ENCODE measurements around the gene GXYLT2.

GXYLT2 gene

DNA sequence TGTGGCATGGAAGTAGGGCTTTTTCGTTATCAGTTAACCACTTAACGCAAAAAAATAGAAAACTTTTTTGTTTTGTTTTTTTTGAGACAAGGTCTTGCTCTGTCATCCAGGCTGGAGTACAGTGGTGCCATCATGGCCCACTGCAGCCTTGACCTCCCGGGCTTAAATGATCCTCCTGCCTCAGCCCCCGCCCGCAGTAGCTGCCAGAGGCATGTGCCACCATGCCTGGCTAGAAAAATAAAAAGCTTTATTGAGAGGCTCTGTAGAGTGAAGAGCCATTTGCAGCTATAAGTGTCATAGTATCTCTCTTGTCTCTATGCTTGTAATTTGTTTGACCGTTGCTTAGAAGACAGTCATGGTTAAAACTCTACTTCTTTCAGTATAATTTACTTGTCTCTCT, 122.3 kb downstream of the GXYLT2 start:
- no peaks in the 10 kb centered on the region for H3K9me3 ChIP-seq (ENCODE audit: insufficient read depth, low read length)
- no peaks in the 10 kb centered on the region for H3K27me3 ChIP-seq (ENCODE audit: low read depth, low read length)
- TF ChIP-seq, protein P1, sequence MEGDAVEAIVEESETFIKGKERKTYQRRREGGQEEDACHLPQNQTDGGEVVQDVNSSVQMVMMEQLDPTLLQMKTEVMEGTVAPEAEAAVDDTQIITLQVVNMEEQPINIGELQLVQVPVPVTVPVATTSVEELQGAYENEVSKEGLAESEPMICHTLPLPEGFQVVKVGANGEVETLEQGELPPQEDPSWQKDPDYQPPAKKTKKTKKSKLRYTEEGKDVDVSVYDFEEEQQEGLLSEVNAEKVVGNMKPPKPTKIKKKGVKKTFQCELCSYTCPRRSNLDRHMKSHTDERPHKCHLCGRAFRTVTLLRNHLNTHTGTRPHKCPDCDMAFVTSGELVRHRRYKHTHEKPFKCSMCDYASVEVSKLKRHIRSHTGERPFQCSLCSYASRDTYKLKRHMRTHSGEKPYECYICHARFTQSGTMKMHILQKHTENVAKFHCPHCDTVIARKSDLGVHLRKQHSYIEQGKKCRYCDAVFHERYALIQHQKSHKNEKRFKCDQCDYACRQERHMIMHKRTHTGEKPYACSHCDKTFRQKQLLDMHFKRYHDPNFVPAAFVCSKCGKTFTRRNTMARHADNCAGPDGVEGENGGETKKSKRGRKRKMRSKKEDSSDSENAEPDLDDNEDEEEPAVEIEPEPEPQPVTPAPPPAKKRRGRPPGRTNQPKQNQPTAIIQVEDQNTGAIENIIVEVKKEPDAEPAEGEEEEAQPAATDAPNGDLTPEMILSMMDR (IDR thresholded peaks at IDR 0.05; ENCODE audit: low read depth, low read length), result no peak
- TF ChIP-seq EZH2phosphoT487 (IDR thresholded peaks at IDR 0.05; ENCODE audit: low read depth), result no peak
- H3K36me3 ChIP-seq (replicated peaks; ENCODE audit: low read depth, low read length), result peaks cover 52% of the 10 kb centered on the region
- no peak overlapping the region for H3K9ac ChIP-seq (ENCODE audit: low read length)
- peaks cover 97% of the 10 kb centered on the region for H4K20me1 ChIP-seq (ENCODE audit: insufficient read depth, low read length)
- H3K27ac ChIP-seq (ENCODE audit: low read length), result no peak overlapping the region
- H3K4me3 ChIP-seq (ENCODE audit: low read length), result no peak overlapping the region
- H2AFZ ChIP-seq (ENCODE audit: low read depth, low read length), result no peak overlapping the region
- H3K79me2 ChIP-seq (ENCODE audit: low read length), result peaks cover 100% of the 10 kb centered on the region
- H3K4me2 ChIP-seq (ENCODE audit: low read length), result no peak overlapping the region
- peaks cover 15% of the 10 kb centered on the region for H3K4me1 ChIP-seq (ENCODE audit: low read length)

DNA sequence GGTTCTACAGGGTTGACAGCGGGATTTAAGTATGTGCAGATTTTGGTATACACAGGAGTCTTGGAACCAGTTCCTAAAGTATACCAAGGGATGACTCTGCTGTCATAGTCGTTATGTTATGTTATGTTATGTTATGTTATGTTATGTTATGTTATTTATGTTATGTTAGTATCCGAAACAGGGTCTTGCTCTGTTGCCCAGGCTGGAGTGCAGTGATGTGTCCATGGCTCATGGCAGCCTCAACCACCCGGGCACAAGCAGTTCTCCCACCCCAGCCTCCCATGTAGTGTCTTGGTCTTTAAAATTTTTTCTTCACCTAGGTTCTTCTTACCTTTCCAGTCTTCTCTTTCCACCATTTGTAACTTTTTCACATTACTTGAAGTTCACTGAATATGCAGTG, 130.5 kb downstream of the GXYLT2 start:
- Histone ChIP-seq H4K20me1 (ENCODE audit: insufficient read depth, low read length) (peaks cover 97% of the 10 kb centered on the region), H3K79me2 (ENCODE audit: low read length) (peaks cover 100% of the 10 kb centered on the region), H3K9me3 (ENCODE audit: insufficient read depth, low read length) (no peaks in the 10 kb centered on the region), H3K27ac (ENCODE audit: low read length) (no peak overlapping the region), H3K9ac (ENCODE audit: low read length) (no peak overlapping the region), H3K4me2 (ENCODE audit: low read length) (no peak overlapping the region), H3K4me3 (ENCODE audit: low read length) (no peak overlapping the region), H3K36me3 (replicated peaks; ENCODE audit: low read depth, low read length) (peaks cover 15% of the 10 kb centered on the region), H3K27me3 (ENCODE audit: low read depth, low read length) (no peaks in the 10 kb centered on the region), H3K4me1 (ENCODE audit: low read length) (peaks cover under 1% of the 10 kb centered on the region; the same call in 1 of the 2 replicates), H2AFZ (ENCODE audit: low read depth, low read length) (no peak overlapping the region)
- TF ChIP-seq, protein P1 (IDR thresholded peaks at IDR 0.05; ENCODE audit: low read depth, low read length), result no peak
- no peak for TF ChIP-seq EZH2phosphoT487 (IDR thresholded peaks at IDR 0.05; ENCODE audit: low read depth)

DNA sequence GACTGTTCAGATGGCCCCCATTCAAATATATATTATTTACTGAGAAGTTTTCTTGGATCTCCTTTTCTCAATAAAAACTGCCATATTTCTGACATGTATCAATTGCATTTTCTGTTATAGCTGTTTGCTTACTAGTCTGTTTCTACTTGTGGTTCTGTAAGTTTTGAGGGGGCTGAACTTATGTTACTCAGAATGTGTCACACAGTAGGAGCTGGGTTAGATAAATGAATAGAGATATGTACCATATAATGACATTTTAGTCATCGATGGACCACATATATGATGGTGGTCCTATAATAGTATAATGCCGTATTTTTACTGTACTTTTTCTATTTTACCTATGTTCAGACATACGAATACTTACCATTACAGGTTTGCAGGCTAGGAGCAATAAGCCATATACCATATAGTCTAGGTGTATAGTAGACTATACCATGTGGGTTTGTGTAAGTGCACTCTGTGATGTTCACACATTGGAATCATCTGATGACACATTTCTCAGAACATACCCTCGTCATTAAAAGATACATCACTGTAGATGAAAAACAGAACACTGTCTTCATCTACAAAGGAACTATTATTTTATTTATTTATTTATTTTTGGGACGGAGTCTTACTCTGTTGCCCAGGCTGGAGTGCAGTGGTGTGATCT, 131.1 kb downstream of the GXYLT2 start:
- Histone ChIP-seq H3K4me2 (ENCODE audit: low read length) (no peak overlapping the region), H3K4me1 (ENCODE audit: low read length) (no peaks in the 10 kb centered on the region), H2AFZ (ENCODE audit: low read depth, low read length) (no peak overlapping the region), H3K27me3 (ENCODE audit: low read depth, low read length) (no peaks in the 10 kb centered on the region), H3K9me3 (ENCODE audit: insufficient read depth, low read length) (no peaks in the 10 kb centered on the region), H4K20me1 (ENCODE audit: insufficient read depth, low read length) (peaks cover 92% of the 10 kb centered on the region), H3K79me2 (ENCODE audit: low read length) (peaks cover 100% of the 10 kb centered on the region), H3K36me3 (replicated peaks; ENCODE audit: low read depth, low read length) (peaks cover 13% of the 10 kb centered on the region), H3K27ac (ENCODE audit: low read length) (no peak overlapping the region), H3K9ac (ENCODE audit: low read length) (no peak overlapping the region), H3K4me3 (ENCODE audit: low read length) (no peak overlapping the region)
- TF ChIP-seq EZH2phosphoT487 (IDR thresholded peaks at IDR 0.05; ENCODE audit: low read depth), result no peak
- TF ChIP-seq, protein P1 (IDR thresholded peaks at IDR 0.05; ENCODE audit: low read depth, low read length), result no peak

DNA sequence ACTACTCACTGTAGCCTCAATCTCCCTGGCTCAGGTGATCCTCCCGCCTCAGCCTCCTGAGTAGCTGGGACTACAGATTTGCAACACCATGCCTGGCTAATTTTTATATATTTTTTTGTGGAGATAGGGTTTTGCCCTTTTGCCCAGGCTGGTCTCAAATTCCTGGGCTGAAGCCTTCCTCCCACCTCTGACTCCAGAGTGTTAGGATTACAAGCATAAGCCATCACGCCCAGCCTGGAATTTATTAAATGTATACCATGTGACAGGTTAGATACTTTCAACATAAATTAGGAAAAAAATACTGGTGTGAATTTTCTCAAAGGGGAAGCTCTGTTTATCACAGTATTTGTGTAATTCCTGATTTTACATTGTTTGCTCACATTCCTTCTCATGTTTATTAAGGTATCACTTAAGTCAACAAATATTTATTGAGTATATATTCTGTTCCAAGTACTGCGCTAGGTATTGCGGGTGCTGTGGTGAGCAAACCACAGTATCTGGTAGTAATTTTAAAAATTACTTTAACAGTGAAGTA, 133.5 kb downstream of the GXYLT2 start:
- H3K27ac ChIP-seq (ENCODE audit: low read length), result no peak overlapping the region
- H3K79me2 ChIP-seq (ENCODE audit: low read length), result peaks cover 100% of the 10 kb centered on the region
- H3K4me2 ChIP-seq (ENCODE audit: low read length), result no peak overlapping the region
- no peak overlapping the region for H2AFZ ChIP-seq (ENCODE audit: low read depth, low read length)
- no peaks in the 10 kb centered on the region for H3K4me1 ChIP-seq (ENCODE audit: low read length)
- H3K9ac ChIP-seq (ENCODE audit: low read length), result no peak overlapping the region
- no peak for TF ChIP-seq EZH2phosphoT487 (IDR thresholded peaks at IDR 0.05; ENCODE audit: low read depth)
- peaks cover 8% of the 10 kb centered on the region for H3K36me3 ChIP-seq (replicated peaks; ENCODE audit: low read depth, low read length)
- no peaks in the 10 kb centered on the region for H3K9me3 ChIP-seq (ENCODE audit: insufficient read depth, low read length)
- H4K20me1 ChIP-seq (ENCODE audit: insufficient read depth, low read length), result peaks cover 92% of the 10 kb centered on the region
- no peaks in the 10 kb centered on the region for H3K27me3 ChIP-seq (ENCODE audit: low read depth, low read length)
- no peak overlapping the region for H3K4me3 ChIP-seq (ENCODE audit: low read length)

Data from OCI-LY3 (cell line).